ENCODE results near the gene SH3RF2. TPM values are rescaled to one million over a fixed set of nuclear protein-coding genes. Genes with fewer than 3 reads are reported as not detected.

SH3RF2 gene
- total and polyA plus RNA-seq, 2 donors (not counting 3 experiments of a cell fraction or from before 2014, with no cell fraction given), result 0.54 to 0.84 TPM

DNA sequence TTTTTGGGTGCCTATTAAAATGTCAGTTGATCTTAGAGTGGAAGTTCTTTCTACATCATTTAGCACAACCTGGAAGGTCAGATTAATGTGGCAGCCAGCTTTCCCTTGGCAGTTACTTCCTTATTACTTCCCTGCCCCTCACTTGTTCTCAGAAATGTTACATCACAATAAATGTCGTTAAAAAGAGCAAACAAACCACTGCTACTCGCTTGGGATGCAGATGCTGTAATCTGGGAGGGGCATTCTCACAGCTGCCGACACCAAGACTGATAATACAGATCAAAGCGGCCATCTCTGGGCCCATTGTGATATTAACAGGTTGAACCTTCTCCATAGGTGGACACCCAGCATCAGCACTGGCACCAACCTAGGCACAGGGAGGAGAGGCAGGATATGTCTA lies 139.7 kb downstream of the SH3RF2 start:
- Histone ChIP-seq H3K9me3 (replicated peaks; ENCODE audit: control insufficient read depth, insufficient read depth, low read length) (no peaks in the 10 kb centered on the region), H3K4me2 (ENCODE audit: insufficient read depth, low read length) (no peak overlapping the region), H3K4me3 (replicated peaks in 1 of 3; ENCODE audit: insufficient read depth in 1 of 3, low read depth in 1 of 3, low read length in 3 of 3) (no peak overlapping the region), H3K9ac (replicated peaks; ENCODE audit: extremely low read depth, insufficient read depth, low read length) (no peak overlapping the region), H3K27me3 (ENCODE audit: control insufficient read depth in 2 of 2, insufficient read depth in 2 of 2, low read length in 2 of 2) (peaks cover 8 to 9% of the 10 kb centered on the region in 2 experiments), H4K20me1 (replicated peaks; ENCODE audit: control insufficient read depth, extremely low read depth, insufficient read depth, low read length) (no peaks in the 10 kb centered on the region), H3K79me2 (ENCODE audit: control insufficient read depth, insufficient read depth, low read length) (no peaks in the 10 kb centered on the region), H3K36me3 (ENCODE audit: control insufficient read depth in 2 of 2, extremely low read depth in 1 of 2, insufficient read depth in 2 of 2, low read length in 2 of 2) (no peaks in the 10 kb centered on the region), H3K9me1 (replicated peaks; ENCODE audit: control insufficient read depth, extremely low read depth, insufficient read depth, low read length) (no peaks in the 10 kb centered on the region), H2AFZ (ENCODE audit: low read depth, low read length) (no peak overlapping the region), H3K4me1 (ENCODE audit: control insufficient read depth, extremely low read depth, insufficient read depth, low read length) (no peaks in the 10 kb centered on the region), H3K27ac (ENCODE audit: insufficient read depth, low read depth, low read length) (no peak overlapping the region)
- FAIRE-seq (no peak), DNase-seq (ENCODE audit: low read depth, low spot score) (no peak)
- CTCF ChIA-PET, result no interaction called here
- intact Hi-C loops (cut with micrococcal nuclease), result no loop called here
- POLR2A ChIA-PET, result no interaction called here
- dilution Hi-C loops (cut with MboI; ENCODE audit: extremely low pct_ligation_motif_present, low sequenced_read_pairs), result no loop called here
- TF ChIP-seq GATA2 (IDR thresholded peaks at IDR 0.05; ENCODE audit: insufficient read depth, insufficient read length, low read depth, low read length), result no peak
- no peak for TF ChIP-seq JUN (IDR thresholded peaks at IDR 0.05; ENCODE audit: borderline replicate concordance, insufficient read depth, insufficient read length, low read depth)
- TF ChIP-seq POLR2AphosphoS5 (IDR thresholded peaks at IDR 0.05; ENCODE audit: insufficient read depth, low read depth, low read length), result no peak
- no peak for TF ChIP-seq POLR2A (IDR thresholded peaks at IDR 0.05; ENCODE audit: low read depth, low read length)
- TF ChIP-seq FOS (IDR thresholded peaks at IDR 0.05; ENCODE audit: borderline replicate concordance, insufficient read depth, low read length), result no peak
- no TSS peak for BruUV-seq (replicated peaks)

DNA sequence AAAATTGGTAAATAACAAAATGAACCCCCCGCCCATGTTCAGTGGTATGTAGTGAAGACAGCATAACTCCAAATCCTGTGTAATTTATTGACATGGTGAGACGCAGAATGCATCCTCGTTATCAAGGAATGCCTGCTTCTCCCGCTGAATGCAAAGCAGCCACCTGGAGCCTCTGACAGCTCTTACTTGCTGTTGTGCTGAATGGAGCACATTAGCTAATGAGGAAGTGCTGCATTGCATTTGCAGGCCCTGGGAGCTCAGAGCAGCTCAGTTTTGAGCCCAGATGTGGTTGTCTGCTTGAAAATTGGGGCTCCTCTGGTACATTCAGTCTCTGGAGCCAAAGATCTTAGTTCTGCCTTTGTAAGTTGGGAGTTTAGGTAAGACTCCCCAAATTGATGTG lies 140.1 kb downstream of the SH3RF2 start:
- CTCF ChIA-PET, result no interaction called here

More for the DNA sequence above, 140.1 kb downstream of the SH3RF2 start:
- TF ChIP-seq EZH2 (IDR thresholded peaks at IDR 0.05; ENCODE audit: borderline replicate concordance, low read depth, low read length, severe bottlenecking) (no peak), GATA2 (IDR thresholded peaks at IDR 0.05; ENCODE audit: insufficient read depth, insufficient read length, low read depth, low read length) (no peak), POLR2A (IDR thresholded peaks at IDR 0.05; ENCODE audit: low read depth, low read length) (no peak), FOS (IDR thresholded peaks at IDR 0.05; ENCODE audit: borderline replicate concordance, insufficient read depth, low read length) (no peak), MYC (IDR thresholded peaks at IDR 0.05; ENCODE audit: low read depth, low read length) (no peak), JUN (IDR thresholded peaks at IDR 0.05; ENCODE audit: borderline replicate concordance, insufficient read depth, insufficient read length, low read depth) (no peak), POLR2AphosphoS5 (IDR thresholded peaks at IDR 0.05; ENCODE audit: insufficient read depth, low read depth, low read length) (no peak)
- TF ChIP-seq, protein P1, sequence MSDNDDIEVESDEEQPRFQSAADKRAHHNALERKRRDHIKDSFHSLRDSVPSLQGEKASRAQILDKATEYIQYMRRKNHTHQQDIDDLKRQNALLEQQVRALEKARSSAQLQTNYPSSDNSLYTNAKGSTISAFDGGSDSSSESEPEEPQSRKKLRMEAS (IDR thresholded peaks at IDR 0.05; ENCODE audit: insufficient read depth, insufficient read length), result no peak
- TF ChIP-seq, protein P2, sequence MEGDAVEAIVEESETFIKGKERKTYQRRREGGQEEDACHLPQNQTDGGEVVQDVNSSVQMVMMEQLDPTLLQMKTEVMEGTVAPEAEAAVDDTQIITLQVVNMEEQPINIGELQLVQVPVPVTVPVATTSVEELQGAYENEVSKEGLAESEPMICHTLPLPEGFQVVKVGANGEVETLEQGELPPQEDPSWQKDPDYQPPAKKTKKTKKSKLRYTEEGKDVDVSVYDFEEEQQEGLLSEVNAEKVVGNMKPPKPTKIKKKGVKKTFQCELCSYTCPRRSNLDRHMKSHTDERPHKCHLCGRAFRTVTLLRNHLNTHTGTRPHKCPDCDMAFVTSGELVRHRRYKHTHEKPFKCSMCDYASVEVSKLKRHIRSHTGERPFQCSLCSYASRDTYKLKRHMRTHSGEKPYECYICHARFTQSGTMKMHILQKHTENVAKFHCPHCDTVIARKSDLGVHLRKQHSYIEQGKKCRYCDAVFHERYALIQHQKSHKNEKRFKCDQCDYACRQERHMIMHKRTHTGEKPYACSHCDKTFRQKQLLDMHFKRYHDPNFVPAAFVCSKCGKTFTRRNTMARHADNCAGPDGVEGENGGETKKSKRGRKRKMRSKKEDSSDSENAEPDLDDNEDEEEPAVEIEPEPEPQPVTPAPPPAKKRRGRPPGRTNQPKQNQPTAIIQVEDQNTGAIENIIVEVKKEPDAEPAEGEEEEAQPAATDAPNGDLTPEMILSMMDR (IDR thresholded peaks at IDR 0.05; ENCODE audit: extremely low read depth in 1 of 2, insufficient read depth in 1 of 2, low read depth in 1 of 2, low read length in 2 of 2), result no peak
- no peaks in the 10 kb centered on the region for H3K4me1 ChIP-seq (ENCODE audit: control insufficient read depth, extremely low read depth, insufficient read depth, low read length)
- H3K27me3 ChIP-seq (ENCODE audit: control insufficient read depth in 2 of 2, insufficient read depth in 2 of 2, low read length in 2 of 2), result peaks cover 8 to 9% of the 10 kb centered on the region in 2 experiments
- intact Hi-C loops (cut with micrococcal nuclease), result no loop called here
- no peak for DNase-seq (ENCODE audit: low read depth, low spot score)
- POLR2A ChIA-PET, result no interaction called here
- no peaks in the 10 kb centered on the region for H3K79me2 ChIP-seq (ENCODE audit: control insufficient read depth, insufficient read depth, low read length)
- BruUV-seq (replicated peaks), result no TSS peak
- H3K9me3 ChIP-seq (replicated peaks; ENCODE audit: control insufficient read depth, insufficient read depth, low read length), result no peaks in the 10 kb centered on the region
- H3K9ac ChIP-seq (replicated peaks; ENCODE audit: extremely low read depth, insufficient read depth, low read length), result no peak overlapping the region
- no peaks in the 10 kb centered on the region for H3K36me3 ChIP-seq (ENCODE audit: control insufficient read depth in 2 of 2, extremely low read depth in 1 of 2, insufficient read depth in 2 of 2, low read length in 2 of 2)
- no peaks in the 10 kb centered on the region for H4K20me1 ChIP-seq (replicated peaks; ENCODE audit: control insufficient read depth, extremely low read depth, insufficient read depth, low read length)
- no peak overlapping the region for H3K27ac ChIP-seq (ENCODE audit: insufficient read depth, low read depth, low read length)
- H3K9me1 ChIP-seq (replicated peaks; ENCODE audit: control insufficient read depth, extremely low read depth, insufficient read depth, low read length), result no peaks in the 10 kb centered on the region
- no peak overlapping the region for H2AFZ ChIP-seq (ENCODE audit: low read depth, low read length)
- no peak overlapping the region for H3K4me2 ChIP-seq (ENCODE audit: insufficient read depth, low read length)
- no peak overlapping the region for H3K4me3 ChIP-seq (replicated peaks in 1 of 3; ENCODE audit: insufficient read depth in 1 of 3, low read depth in 1 of 3, low read length in 3 of 3)
- no peak for FAIRE-seq
- dilution Hi-C loops (cut with MboI; ENCODE audit: extremely low pct_ligation_motif_present, low sequenced_read_pairs), result no loop called here
